Islet of Langerhans (tissue), 1 donor: Measurements from ENCODE around the gene CAPZA2.

Experiments used
- FAIRE-seq: peaks from one replicate; lab custom pipeline; 2011; peaks lifted over from hg19 to GRCh38; lab: Jason Lieb, UNC

CAPZA2 gene

DNA sequence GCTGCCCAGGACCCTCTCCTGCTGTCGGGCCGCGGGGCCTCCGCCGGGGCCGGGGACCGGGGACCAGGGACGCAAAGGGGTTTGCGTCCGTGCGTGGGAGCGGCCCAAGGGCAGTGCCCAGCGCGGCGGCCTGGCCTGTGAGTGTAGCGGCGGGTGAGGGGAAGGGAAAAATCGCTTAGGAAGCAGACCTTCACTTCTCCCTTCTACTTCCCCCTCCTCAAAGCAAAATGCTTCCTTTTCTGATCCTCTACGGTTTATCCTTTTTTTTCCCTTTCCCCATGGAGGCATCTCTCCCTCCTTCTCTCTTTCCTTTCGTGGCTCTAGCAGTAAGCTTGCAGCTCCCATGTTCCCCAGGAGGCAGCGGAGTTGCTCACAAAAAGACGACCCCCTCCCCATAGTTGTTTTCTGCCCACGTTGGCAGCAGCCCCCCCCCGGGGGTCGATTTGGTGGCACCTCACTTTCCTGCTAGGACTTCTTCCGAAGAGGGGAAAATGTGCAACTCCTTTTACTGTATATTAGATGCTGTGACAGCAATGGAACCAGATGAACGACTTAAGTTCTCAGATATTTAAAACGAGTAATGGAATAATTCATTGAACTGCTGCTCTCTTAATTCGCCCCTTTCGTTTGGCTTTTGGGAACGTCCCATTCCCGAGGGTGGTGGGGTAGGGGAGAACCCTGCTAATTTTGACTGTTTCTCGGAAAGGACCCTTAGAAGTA is 724 bp downstream of the CAPZA2 start:
- no peak for FAIRE-seq

DNA sequence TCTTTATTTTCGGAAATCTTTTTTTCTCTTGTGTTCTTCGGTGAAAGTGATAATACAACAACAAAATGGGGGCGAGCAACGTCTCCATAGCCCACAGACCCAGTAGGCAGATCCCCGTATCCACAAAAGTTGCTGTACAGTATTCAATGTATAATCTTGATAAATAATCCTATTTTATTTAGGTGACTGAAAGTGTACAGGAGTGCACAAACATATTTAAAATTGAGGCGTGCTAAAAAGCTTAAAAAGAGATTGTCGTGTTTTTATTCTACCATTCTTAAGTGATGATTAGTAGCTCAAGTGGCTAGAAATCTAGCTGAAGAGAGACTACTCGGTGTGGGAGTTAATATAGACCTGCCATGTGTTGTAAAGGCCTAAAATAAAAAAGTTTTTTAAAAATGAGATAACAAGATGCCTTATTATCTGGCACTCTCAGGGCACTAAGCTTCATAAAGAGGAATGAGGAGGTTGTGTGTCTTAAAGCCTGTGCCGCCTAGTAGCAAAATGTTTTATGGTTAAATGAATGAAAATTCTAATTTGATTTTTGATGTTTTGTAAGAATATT is 1.6 kb downstream of the CAPZA2 start:
- no peak for FAIRE-seq

DNA sequence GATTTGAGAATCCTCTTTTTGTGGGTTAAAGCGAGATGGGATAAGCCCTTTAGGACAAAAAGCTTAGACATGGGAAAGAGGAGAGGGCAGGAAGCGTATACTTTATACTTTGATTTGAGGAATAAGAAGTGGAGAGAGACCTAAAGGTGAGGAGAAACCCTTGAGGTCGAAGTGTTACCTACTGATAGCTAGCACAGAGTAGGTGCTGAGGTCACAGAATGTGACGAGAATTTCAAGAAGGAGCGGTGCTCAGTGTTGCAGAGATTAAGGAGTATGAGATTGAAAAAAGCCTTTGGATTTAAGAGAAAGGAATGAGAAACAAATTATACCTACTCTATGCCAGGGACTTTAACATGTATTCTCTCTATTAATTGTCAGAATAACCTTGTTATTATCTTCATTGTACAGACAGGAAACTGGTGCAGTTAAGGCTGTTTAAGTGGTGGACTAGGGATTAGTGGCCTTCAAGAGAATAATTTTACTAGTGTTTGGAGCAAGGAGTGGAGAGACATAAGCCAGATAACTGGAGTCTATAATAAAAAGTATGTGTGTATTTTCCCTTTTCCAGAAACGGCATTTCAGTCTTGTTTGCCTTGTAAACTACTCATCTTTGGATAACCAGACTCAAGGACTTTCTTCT is 8.8 kb downstream of the CAPZA2 start:
- no peak for FAIRE-seq

DNA sequence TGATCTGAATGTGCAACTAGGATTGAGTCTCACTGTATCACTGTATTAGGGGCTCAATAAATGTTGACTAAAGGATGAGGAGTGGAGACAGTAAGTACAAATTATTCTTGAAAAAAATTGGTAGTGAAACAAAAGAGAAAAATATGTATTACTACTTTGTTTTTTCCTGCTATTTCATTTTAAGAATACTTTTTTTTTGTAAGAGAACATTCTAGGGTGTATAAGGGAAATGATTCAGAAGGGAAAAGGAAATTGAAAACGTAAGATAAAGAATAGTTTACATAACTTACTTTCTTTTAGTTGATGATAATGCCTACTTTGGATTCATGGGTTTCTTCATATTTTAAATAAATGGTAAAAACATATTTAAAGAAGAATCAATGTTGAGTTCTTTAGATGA is 9.6 kb downstream of the CAPZA2 start:
- FAIRE-seq: no peak

DNA sequence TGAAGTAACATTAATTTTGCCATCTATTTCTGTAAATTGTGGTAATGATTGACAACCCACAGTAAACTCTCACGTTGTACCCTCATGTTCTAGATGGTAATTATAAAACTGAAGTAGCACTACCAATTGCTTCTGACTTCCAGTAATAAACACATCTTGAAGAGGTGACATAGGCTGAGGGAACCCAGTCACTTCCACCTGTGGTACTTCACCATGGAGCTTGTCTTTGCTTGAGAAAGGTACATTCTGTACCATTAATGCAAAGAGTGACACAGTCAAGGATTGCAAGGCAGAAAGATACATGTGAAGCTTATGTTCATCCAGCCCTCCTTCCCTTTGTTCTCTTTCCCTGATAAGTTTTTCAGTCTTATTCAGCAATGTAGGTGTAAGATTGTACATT is 11.2 kb downstream of the CAPZA2 start:
- no peak for FAIRE-seq

DNA sequence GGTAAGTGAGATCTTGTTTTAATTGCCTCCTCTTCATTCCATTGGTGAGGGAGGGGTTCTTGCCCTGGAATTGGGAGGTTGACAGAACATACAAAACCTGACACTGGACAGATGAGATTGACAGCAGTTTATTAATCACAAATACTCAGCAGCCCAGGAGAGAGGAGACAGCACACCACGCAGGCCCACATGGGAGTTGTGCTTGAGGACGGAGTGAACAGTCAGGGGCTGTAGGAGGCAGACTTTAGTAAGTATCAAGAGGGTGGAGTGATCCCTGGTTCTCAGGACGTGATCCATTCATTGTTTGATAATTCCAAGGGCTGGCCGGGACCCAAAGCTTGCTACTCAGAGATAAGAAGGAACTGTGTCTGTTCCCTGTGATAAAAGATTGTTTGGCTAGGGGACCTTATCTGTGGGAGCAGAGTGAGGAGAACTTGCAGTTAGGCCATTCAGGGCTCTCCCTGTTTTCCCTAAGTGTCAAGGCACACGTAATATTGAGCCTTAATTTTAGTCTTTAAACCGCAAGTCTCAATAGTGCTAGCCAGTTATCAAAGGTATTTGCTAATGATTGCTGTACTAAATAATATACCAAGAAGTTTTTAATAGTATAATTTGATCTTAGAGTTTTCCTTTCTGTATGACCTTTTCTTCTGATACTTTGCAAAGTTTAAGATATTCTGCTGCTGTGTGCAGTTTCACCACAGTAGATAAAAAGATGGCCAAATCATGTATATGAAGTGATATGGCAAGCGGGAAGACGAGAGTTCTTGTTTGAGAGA is 14.5 kb downstream of the CAPZA2 start:
- no peak for FAIRE-seq

DNA sequence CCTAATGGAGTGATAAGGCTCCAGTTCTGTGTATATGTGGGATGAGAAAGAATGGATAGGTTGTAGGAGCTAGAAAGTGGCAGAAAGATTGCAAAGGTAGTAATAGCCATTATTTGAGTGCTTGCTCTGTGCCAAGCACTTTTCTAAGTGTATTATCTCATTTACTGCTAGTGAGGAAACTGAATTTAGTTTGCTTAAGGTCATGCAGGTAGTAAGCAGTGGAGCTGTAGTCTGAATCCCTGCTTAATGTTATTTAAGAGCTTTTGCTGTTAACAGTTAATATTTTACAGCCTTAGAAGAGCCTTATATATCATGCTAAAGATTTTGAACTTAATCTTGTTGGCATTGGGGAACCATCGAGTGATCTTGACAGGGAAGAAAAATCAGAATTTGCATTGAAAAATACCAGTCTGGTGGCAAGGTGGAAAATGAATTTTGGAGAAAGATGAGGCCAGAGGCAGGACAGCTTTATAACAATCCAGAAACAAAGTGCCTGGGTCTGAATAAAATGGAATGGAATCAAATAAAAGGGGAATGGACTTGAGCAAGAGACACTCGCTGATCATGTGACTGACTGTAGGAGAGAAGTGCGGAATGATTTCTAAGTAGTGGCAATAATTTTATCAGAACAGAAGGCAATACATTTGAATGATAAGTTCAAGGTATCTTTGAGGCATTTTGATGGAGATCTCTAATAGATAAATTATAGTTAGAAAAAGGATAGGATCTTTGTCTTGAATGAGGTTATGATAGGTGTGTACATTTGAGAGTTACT is 15.2 kb downstream of the CAPZA2 start:
- FAIRE-seq: no peak

DNA sequence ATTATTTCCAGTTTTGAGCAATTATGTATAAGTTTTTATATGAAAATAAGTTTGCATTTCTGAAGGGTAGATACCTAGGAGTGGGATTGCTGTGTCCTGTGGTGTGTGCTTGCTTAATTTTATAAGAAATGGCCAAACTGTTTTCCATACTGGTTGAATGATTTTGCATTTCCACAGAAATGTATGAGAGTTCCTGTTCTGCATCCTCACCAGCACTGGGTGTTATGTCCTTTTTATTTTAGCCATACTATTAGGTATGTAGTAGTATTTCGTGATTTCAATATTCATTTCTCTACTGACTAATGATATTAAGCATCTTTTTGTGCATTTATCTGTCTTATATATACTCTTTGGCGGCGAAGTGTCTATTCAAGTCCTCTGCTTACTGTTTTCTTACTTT is 22.3 kb downstream of the CAPZA2 start:
- FAIRE-seq: no peak

DNA sequence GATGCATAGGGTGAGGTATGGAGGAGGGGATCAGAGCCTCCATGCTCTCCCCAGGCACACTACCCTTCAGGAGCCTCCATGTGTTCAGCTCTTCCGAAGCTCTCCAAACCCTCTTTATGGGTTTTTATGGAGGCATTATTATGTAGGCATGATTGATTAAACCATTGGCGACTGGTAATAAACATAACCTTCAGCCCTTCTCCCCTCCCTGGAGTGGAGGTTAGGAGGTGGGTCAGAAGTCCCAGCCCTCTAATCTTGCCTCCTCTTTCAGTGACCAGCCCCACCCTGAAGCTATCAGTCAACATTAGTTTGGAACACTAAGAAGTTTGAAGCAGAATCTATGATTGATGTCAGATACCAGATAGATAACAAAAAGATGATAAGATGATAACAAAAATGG is 23.3 kb downstream of the CAPZA2 start:
- no peak for FAIRE-seq

DNA sequence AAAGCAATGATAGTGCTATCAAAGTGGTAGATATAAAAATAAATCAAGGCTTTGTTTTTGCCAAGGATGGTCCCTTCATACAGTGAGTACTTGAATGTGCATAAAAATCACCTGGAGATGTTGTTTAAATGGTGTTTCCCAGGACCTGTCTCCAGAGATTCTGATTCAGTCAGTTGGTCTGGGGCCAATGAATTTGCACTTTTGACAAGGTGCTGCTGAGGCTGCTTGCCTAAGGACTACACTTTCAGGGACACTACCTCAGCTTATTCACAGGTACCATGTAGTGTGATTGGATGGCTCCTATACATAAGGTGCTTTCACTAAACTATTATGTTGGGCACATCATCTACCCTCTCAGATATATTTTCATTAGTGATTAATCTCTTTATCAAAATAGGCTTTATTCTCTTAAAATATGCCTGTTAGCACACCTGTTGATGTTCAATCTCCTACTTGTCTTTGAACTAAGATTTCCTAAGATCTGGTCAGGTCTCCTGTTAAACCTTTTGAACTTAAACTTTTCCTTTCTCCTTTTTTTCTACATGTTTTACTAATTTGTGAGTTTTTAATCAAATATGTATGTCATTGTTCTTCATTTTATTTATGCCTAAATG is 24.3 kb downstream of the CAPZA2 start:
- no peak for FAIRE-seq

DNA sequence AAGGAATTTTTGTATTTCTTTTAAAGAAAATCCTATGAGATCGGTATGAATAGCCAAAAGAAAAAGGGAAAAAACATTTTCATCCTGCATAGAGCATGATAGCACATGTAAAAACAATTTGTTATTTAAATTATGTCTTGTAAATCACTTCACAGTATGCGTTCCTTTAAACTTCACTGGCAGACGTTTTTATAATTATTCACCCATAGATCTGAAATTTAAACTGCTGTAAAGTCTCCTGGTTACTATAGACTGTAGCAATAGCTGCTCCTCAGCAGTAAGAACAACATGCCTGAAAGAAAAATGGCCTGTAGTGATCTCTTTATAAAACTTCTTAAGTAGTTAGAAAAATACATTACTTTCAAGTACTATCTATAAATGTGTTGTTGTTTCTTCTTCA is 26.5 kb downstream of the CAPZA2 start:
- no peak for FAIRE-seq

DNA sequence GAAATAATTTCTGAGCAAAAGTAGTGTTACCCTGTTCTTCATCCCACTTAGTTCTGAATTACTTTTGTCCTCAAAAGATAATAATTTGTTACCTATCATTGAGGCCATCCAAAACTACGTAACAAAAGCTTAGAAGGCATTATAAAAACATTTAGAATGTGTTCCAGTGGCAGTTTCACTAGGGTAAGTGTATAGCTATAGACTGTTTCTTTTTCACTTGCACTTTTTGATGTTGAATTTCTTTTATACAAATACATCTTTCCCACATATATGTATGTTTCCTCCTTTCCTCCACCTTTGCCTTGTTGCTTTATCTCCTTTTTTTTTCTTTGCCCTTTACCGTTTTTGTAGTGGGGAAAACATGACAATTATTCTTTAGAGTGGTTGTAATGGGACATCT is 33.5 kb downstream of the CAPZA2 start:
- no peak for FAIRE-seq

DNA sequence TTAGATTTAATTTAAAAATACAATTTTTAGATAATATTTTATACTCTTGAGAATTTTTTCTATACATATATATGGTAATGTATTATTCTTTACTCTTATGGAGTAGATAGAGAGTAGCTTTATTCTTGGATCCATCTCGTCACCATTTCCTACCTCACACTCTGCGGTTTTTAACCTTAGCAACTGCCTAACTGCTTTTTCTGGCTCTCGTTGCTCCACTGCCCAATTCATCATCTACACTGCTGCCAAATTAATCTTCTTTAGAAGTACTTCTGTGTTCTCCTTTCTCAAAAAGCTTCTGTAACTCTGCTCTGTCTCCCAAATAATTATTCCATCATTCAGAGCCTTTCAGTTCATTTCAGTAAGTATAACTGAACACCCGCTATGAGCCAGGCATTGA is 35.3 kb downstream of the CAPZA2 start:
- no peak for FAIRE-seq

DNA sequence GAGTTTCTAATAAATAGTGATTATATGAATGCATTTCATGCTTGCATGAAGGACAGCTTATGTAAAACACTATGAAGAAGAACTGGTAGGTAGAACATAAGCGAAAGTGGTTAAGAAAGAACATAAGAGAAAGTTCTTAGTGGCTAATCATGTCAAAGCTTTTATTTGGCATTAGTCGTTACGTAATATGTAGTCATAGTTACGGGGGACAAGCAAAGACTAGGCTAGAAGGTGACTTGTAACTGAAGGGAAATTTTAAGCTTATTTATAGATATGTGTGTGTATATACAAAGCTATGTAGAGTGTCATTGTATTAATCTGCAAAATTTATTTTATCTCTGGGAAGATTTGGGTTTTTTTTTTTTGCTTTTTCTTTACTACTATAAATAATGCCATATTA is 36.9 kb downstream of the CAPZA2 start:
- FAIRE-seq: no peak

DNA sequence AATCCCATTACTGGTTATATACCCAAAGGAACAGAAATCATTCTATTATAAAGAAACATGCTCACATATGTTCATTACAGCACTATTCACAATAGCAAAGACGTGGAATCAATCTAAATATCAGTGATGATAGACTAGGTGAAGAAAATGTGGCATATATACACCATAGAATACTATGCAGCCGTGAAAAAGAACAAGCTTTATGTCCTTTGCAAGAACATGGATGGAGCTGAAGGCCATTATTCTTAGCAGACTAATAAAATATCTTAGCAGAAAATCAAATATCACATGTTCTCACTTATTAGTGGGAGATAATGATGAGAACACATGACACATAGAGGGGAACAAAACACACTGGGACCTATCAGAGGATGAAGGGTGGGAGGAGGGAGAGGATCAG is 38.8 kb downstream of the CAPZA2 start:
- FAIRE-seq: no peak

DNA sequence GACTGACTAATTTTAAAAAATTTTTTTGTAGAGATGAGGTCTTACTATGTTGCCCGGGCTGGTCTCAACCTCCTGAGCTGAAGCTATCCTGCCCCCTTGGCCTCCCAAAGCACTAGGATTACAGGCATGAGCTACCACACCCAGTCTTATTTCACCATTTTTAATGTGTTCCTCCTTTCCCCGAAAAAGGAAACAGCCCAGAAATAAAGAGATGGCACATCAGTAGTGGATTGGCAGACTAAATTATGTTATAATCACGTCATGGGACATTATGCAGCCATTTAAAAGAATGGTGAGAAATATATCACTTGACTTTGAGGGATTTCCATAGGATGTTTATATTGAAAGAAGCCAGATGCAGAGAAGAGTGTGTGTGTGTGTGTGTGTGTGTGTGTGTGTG is 40.5 kb downstream of the CAPZA2 start:
- no peak for FAIRE-seq

DNA sequence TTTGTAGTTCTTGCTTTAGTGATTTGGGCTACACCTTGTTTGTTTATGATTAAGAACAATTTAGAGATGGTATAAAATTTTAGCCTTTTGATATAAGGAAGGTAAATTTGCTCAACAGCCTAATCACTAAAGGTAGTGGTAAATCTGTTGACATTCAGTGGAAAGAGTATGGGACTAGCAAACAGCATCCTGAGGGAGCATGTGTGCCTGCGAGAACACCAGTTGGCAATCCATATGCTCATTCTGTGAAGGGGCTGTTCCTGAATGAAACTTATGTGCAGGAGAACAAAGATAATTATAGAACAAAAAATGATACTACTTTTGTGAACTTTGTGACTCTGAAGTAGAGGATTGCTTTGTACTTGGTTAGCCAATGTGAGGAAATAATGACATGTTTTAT is 44.0 kb downstream of the CAPZA2 start:
- no peak for FAIRE-seq

DNA sequence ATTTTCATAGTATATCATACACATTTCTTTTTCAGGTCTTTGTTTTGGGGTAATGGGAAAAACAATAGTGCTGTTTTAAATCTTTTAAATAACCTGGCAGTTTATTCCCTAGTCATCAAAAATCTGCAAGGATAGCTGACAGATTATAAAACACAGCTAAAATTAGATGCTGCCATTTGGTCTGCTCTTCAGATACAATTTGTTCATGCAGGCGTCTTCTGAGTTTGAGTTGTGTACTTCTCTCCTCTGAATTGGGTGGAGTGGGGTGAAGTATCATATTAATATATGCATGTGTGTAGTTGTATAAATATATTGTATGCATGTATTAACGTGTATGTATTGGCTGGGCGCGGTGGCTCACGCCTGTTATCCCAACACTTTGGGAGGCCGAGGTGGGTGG is 48.0 kb downstream of the CAPZA2 start:
- peak; percentile 21 for FAIRE-seq

DNA sequence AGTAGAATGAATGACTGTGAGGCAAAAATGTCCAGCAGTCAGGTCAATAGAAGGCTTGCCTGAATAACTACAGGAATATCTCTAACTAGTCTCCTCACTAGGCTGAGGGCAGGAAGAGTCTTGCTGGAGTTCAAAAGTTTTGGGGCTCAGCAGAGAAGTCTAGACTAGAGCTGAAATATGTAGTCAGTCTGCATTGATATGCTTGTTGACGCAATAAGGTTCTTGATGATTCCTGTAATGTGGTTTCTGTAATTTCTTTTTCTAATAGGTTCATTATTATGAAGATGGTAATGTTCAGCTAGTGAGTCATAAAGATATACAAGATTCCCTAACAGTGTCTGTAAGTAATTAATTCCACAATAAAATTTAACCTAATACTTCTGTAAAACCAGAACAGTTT is 49.4 kb downstream of the CAPZA2 start:
- FAIRE-seq: no peak

DNA sequence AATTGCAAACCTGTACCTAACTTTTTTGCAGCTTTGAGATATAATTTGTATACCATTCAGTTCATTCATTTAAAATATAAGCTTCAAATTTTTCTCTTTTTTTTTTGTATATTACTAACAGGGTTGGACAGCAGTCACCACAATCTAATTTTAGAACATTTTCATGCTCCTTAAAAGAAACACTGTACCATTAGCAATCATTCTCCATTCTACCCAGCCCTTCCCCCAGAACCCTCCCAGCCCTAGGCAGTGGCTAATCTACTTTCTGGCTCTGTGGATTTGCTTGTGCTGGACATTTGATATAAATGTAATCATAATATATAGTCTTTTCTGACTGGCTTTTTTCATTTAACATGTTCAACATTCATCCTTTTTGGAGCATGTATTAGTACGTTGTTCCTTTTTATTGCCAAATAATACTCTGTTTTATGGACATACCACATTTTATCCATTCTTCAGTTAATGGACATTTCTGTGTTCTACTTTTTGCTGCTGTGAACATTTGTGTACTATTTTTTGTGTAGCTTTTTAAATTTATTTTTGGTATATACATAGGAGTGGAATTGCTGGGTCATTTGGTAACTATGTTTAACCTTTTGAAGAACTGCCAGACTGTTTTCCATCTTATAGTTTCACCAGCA is 50.0 kb downstream of the CAPZA2 start:
- FAIRE-seq: no peak

DNA sequence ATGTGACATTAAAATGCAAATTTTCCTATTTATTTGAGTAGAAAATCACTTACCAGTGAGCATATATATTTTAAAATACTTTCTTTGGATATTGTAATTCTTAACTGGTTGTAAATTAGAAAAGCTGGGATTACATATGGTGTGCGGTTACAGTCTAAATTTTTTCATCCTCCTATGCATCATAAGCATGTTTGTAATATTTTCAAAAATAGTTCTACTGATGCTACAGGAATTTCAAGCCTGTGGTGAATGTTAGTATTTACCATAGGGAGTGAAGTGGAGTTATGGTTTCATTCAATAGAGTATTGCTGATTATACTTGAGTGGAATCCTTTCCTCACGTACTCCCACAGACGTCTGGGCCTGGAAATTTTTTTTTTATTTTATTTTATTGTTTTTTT is 56.3 kb downstream of the CAPZA2 start:
- FAIRE-seq: no peak

DNA sequence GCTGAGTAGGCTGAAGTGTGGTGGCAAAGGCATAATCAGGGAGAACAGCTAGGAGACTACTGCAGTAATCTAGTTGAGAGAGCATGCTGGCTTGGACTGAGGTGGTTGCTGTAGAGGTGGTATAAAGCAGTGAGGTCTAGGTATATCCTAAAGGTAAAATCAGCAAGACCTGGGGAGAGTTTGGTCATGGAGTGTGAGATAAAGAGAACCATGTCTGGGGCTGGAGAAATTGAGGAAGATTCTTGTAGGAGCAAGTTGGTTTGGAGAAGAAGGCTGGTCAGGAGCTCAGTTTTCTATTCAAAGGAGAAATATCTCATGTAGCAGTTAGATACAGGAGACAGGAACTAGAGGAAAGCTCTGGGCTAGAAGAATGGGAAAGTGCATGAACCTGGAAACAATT is 58.0 kb downstream of the CAPZA2 start:
- FAIRE-seq: no peak
